ENCODE data around the gene AUTS2.

The AUTS2 gene

DNA sequence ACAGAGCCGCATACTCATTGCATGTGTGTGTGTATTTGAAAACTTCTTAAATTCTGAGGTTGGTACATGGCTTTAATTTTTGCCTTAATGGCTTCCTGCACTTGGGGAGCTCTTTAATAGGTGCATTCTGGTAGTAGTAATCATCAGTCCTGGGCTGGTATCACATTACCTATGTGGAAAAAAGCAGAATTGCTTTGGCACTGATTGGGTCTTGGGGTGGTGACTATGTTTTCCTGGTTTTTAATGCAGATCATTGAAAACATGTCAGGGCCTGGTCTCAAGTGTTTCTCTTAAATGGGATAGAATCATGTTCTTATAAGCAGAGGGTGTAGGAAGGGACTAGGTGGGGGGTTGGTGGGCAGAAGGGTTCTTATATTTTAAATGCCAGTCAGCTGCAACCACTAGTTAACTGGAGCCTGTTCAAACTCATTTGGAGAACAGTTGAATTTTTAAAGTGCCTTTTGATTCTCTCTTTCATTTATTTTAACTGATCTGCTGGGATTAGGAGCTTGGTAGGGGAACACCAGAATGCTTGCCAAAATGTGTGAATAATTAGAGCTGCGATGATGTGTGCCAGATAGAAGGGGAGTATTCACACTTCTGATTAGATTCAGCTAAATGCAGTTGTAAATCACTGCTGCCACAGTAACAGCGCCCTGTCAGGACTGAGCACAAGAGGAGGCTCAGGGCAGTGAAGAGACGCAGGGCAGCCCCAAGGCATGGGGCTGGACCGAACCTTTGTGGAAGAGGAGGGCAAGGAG, 900.1 kb downstream of the AUTS2 start:
- DNase-seq = no peak

DNA sequence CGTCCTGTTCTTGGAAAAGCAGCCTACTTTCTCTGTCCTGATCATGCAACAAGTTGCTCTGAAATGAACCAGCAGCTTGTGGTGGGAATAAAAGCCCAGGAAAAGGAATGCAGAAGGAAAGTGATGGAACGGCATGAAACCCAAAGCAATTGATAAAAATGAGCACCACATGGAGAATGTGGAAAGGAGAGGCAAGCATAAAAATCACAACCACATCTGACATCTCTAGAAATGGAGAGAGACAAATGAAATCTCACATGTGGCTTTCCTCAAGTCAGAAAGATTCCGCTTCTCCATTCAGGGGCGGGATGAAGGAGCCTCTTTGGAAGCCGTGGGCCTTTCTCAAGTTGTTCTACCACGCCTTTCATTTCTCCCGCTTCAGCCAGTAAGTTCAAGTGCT, 902.0 kb downstream of the AUTS2 start:
- no peak for DNase-seq

DNA sequence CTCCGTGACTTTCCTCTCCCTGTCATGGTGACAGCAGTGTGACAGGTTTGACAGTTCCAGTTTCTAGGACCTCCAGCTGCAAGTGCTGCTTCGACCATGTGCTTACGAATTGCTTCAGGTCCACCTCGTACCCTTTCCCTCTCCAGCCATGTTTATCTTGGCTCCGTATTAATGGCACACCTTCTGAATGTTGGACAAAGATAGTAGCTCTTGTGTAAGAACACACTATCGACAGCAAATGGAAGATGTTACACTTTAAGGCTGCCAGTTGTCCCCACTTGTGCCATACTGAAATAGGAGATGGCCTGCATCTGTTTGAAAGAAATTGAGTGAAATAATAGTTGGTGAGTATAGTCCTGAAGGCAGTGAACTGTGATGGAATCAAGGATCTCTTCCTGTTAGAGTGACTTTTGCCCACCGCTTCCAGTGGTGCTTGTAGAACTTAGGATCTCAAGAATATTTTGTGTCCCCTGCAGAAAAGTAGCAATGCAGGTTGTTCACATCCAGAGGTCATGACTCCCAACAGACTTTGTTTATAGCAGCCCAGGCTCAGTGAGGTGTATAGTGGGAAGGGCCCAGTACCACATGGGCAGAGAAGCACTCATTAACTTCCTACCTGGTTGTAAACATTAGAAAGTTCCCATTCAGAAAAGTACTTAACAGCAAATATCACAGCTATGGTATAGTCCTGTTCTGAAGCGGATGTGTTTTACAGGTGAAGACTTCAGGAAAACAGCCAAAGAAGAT, 904.0 kb downstream of the AUTS2 start:
- DNase-seq = no peak

DNA sequence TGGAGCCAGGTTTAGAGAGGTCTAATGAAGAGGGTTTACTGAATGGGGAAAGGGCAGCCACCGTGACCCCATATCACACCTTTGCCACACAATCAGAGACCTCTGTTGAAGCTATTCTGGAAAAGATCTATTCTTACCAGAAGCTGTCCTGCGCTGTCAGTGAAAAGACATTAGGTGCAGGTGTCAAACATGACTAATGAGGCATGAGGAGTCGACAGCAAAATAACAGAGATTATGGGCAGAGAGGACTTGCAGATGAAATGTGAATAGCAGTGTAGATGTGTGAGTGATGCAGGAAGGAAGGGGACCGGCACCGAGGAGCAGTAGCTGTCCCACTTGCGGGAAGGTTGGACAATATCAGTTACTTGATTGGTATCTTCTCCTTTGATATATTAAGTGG, 906.0 kb downstream of the AUTS2 start:
- no peak for DNase-seq

DNA sequence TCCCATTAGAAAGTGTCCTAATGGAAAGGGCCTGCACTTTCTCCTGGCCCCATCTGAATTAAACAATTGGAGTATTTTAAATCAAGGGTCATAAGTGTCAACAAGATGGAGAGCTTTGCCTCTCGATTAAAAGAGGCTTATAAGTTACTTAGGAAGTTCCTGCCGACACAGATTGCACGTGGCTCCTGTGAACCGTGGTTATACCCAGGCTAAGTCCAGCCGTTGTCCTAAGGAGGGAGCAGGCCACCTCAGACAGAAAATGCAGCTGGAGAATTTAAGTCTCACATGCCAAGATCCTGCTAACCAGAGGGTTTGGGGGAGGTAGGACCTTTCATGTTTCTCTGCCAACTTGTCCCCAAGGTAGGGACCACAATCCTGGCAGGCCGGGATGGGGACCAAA, 907.2 kb downstream of the AUTS2 start:
- no peak for DNase-seq

DNA sequence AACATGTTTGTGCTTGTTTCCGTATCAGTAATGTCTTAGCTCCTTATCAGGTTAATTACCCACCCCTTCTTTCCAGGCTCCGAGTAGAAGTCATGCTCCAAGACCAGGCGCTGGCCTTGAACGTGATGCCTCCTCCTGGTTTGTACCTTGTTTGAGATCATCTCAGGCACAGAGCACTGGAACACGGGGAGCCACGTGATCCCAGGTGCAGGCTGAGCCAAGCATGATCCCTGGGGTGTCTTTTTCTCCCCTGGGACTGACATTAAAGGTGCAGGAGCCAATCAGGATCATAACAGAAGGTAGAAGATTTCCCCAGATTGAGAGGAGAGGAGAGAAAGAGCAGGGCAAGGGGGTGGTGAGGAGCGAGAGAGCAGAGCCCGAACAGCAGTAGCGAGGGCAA, 907.6 kb downstream of the AUTS2 start:
- DNase-seq = no peak

DNA sequence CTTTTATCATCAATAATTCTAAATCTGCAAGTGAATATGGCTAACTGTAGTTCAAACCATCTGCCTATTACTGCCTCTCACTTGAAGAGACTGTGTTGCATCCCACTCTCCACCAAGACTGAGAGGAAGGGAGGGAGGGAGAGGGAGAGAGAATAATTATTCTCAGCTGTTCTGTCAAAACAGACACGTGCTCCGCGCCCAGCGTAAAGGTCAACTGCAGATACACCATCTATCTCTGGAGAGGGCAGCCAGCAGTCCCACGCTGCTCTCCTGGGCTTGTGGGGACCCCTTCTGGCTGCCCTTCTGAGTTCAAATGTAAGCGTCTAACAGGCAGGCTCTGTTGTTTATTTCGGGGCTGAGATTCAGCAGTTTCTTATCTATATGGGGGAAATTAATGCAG, 908.2 kb downstream of the AUTS2 start:
- DNase-seq = no peak

DNA sequence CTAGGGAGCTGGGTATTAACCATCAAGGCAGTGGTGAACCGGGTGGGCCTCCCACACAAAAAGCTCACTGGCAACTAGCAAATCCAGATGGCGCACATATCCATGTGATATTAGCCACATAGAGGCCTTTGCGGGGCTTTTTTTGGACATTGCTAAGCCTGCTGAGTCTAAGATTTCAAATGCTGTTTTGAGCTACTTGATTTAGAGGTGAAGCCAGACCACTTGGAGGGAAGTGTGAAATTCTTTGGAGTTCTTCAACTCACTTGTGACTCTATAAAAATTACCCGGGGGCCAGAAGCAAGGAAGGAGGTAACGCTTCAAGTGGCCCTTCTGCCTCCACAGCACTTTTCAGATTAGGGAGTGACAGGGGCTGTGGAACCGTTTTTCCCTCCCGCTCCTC, 913.9 kb downstream of the AUTS2 start:
- DNase-seq = no peak

DNA sequence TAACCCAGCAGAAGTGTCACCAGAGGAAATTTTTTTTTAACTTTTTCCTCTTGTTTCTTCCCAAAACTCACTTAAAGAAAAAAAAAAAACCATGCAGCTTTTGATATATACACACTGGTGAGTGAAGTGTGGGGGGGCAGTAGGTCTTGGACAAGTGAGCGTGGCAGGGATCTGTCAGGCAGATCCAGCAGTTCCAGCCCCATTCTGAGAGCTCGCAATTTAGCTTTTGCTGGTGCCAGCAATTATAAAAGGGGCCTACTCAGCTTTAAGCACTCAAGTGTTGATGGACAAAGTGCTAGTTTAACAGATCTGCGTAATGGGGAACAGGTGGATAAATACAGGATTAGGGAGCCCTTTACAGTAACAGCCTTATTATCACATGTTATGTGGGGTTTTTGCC, 914.5 kb downstream of the AUTS2 start:
- DNase-seq = no peak

DNA sequence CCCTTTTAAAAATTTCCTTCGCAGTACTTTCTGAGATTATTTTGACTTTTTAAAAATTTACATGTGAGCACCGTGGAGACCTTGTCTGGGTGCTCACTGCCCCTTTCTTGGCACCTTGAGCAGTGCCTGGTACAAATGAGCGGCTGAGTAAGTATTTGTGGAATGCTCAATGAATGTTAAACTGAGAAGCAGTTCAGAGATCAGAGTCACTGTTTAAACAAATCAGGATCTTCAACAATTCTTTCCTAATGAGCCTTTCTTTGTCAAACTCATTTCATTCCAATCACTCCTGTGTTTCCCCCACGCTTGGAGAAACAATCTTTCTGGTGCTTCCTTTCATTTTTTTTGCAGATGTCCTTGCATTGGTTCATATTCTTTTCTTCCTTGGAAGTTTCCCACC, 922.3 kb downstream of the AUTS2 start:
- no peak for DNase-seq

DNA sequence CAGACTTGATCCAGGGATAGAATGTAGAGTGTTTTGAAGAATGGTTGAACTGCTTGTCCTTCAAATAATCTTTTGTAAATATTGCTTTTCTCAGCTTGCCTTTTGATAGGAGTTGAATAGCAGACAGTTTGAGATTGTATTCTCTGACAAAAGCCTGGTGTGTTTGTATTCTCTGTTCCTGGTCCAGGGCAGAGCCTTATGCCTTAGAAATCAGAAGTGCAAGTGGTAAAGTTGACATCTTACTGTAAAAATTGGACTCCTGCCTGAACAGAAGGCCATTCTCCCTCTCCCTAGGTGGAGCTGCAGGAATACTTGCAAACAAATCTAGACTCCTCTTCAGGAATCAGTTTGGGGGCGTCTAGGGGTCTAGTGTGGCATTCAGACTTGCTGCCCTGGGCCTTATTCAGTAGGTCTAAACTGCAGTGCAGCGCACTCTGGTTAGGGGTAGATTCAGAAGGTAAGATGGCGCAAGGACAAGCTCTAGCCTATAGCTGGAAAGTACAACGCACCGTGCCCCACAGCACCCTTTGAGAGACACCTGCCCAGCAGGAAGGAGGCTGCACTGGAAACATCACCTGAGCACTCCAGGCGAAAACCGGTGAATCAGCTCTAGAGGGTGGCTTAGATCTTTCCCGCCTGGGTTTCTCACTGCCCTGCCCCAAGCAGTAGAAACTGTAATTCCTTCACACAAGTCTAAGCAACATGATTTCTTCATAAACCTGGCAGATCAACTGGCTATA, 925.1 kb downstream of the AUTS2 start:
- DNase-seq = no peak

DNA sequence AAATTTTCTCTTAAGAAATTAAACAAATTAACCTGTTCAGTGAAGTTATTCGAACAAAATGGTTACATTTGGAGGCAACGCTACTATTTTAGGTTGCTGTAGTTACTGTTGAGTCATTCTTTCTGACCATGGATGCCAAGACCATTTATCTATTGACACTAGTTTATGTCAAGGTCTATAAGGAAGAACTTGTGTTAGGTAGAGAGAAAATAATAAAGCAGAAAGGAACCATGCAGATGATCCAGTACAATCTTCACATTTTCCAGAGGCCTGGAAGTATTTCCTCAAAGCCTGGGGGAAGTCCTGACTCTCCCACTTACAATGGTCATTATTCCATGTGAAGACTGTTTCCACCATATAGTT, 925.7 kb downstream of the AUTS2 start:
- no peak for DNase-seq

DNA sequence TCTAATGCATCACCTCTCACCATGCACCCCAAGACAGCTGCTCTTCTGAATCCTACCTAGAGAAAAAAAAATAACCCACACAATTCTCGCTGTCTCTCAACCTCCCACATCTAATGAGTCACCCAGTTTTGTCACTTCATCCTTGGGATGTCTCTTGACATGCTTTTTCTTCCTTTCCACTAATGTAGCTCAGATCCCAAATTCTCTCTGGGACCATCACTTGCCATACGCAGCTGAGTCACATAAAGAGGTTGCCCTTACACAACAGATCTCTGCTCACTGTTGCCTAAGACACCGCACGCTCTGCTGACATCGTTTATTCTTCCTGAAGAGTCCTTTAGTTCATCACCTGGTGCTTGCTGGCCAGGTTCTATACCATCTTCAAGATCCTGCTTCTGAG, 927.7 kb downstream of the AUTS2 start:
- DNase-seq = no peak

DNA sequence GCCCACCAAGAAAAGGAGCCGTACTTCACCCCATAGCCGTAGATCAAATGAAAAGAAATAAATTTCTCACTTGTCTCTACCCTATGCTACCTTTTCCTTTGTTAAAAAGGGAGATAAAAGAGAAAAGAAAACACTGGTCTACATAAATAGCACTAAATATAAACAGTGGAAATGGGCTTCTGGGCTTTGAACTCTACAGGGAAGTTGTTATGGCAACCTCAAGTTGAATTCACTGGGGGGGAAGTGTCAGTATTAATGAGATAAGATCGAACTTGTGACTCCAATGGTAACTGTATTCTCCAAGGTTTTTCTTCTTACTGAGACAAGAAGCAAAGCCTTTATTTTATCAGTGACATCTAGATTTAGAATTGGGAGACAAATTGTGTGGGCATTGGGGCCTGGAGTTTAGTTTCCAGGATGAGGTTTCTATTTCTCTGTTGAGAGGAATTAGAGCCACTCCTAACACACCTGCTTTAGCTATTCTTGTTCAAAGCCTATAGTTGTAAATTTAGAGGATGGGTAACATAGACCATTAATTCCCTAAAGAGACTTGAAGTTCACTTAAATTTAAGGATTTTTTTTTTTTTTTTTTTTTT, 929.3 kb downstream of the AUTS2 start:
- DNase-seq = no peak

DNA sequence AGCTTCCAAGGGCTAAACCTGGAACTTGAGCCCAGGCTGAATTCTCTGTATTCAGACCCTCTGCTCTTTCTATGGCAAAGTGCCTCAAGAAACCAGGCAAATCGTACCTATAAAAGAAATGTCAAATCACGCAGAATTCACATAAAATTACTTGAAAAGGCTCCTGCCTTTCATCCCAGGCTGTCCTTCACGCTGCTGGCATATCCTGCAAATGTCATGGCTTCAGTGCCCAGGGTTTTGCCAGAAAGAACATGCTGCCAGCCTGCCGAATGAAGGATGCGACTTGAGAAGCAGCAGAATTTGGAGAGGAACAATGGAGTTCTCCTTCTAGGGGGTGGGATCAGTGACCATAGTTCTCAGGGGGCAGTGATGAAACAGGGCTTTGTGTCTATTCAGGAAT, 931.2 kb downstream of the AUTS2 start:
- DNase-seq = no peak

DNA sequence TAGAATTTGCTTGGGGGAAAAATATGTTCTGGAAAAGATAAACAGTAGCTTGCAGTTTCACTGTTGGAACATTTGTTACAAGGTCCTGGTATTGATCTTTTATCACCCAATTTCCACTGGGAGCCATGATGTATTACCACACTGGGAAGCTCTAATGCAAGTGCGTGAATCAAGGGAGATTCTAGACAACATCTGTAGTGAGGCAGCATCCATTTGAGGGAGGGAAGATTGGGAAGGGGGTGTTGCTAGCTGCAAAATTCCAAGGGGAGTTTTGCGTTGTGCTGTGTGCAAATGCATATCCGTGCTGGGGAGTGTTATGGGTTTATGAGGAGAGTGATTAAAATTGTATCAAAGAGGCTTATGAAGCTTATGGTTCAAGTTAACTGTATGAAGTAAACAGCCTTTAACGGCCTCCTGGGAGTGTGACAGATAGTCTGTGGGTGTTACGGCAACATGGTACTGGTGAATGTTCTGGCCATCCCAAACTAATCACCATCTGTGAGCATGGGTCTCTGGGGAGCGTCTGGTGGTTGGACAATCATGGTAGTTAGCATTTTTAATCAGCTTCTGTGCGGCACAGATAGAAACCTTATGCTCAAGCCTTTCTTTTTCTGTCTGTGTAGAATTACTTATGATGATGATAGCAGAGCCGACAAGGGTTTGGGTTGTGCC, 931.8 kb downstream of the AUTS2 start:
- DNase-seq = no peak

DNA sequence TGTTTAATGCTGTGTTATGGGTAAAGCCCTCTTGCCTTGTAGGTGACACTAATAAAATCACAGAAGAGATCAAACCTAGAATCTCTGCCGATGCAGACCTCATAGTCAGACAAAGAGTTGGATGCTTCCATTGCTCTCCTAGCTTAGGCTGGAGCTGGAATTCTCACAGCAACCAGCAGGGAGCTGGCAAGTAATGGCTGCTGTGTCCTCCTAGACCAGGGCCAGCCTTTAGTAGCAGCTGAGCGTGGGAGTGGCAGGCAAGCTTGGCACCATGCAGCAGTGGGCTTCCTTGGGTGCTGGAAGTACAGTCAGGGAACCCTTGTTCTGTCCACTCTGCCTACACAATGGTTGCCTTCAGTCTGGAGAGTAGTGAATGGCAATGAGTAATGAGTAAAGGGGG, 935.3 kb downstream of the AUTS2 start:
- no peak for DNase-seq

DNA sequence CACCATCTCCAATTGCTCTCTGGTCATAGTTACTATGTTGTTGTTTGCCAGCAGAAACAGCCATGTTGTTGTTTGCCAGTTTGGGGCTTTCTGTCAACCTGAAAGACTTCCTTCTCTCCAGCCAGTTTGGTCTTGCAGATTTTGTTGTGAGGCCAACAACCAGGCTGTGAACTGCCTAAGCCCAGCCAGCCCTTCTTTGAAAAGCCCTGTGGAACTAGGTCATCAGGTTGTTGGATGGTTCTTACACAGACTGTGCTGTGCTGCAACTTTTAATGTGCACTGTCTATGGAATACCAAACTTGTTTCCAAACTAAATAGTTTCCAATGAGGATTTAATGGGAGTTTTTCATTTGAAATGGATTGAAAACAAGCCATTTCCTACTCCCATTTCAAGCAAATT, 940.9 kb downstream of the AUTS2 start:
- DNase-seq = peak; percentile 50

DNA sequence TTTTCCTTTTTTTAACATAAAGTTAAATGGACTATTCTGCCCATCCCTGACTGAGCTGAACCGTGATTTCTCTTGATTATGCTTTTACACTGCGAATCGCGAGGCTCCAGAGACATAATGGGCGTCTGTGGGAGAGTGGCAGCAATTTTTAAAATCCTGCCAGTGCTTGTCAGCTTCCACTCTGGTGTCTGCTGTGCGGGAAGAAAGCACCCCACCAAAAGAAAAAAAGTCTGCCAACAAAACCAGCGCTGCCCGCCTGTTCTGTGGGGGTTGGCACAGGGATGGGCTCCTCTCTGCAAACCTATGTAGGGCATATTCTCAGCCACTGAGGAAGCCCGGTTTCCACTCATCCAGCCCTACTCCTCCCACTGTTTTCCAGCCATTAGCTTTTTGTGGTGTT, 941.3 kb downstream of the AUTS2 start:
- no peak for DNase-seq

DNA sequence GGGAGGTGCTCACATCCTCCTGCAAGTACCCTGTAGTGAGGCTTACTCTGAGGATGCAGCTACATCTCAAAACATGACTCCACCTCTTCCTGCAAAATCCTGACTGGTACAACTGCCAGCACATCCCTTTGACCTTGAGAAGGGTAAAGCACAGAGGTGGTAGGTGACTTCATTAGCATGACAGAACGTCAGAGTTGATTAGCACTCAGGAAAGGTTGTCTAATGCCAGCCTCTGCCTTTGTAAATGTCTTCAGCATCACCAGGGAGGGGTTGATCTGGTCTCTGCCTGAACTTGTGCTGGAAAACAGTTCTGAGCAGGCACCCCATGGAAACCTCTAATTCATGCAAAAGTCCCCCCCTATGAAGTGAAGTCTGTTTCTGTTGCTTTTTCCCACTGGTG, 942.4 kb downstream of the AUTS2 start:
- no peak for DNase-seq

DNA sequence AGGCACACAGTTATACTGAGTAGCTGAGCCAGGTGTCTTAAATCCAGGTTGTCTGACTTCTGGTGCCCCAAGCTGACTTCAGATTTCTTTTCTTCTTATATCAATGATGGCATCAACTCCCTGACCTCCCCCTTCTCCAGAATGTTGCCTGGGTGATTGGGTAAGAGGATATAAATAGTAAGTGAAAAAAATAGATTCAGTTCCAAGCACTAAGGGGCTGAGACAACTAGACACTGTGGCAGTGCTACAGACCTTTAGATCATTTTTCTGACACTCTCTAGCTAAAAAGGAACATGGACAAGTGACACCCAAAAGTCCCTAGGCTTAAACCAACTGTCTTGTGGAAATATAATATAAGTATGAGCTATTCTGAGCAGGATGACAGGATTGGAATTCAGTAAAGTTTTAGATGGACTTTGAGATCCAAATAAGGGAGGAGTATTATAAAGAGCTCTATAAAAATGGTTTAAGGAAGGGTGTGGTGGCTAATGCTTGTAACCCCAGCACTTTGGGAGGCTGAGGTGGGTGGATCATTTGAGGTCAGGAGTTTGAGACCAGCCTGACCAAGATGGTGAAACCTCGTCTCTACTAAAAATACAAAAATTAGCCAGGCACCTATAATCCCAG, 944.6 kb downstream of the AUTS2 start:
- no peak for DNase-seq

DNA sequence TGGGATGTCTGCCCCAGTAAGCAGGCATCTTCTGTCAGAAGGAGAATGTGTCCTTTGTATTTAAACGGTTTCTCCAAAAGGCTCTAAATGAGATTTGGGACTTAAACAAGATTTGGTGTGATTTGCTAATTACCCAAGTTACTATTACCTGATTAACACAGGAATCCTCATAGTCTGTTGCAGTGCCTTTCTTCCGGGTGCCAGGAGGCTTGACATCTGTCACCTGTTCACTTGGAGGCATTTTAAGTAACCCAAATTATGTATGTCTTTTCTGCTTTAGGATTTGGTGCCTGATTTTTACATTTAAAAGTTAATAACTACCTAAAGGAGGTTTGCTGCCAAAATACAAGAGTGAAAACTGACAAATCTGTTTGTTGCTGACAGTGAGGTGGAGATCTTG, 945.7 kb downstream of the AUTS2 start:
- DNase-seq = no peak

DNA sequence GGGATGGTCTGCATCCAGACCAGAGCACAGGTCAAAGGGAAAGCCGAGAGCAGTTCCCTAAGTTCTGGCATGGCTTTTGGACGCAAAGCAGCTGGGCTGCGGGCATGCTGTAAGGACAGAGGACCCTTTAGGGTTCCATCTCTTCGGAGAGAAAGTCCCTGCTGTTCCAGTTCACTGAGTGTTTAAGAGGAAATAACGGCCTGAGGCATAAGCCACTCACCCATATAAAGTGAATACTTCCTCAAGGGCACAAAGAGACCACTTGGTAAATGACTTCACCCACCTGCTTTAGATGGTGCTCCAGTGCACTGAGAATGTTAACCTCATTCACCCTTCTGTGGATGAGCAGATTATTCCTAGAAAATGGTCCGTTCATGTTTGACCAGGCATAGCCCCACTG, 946.9 kb downstream of the AUTS2 start:
- DNase-seq = no peak

All from left hindlimb (tissue), 1 donor.